T-helper 17 cell (primary cell): ENCODE data around the gene STYXL1. TPM values are rescaled to one million over a fixed set of nuclear protein-coding genes. Genes with fewer than 3 reads are reported as not detected.
A peak's percentile ranks its signal among the peaks of the same experiment; 100 is the strongest.
"Not testable (repeated sequence)": the region's sequence is repeated elsewhere in the genome, so short reads cannot be mapped to it uniquely, and the experiment has no call there.

Experiments used
- ATAC-seq: fragments of 150-1000 bp; cut with Tn5 transposase; 2 replicates; pipeline ENCODE4 v1.10.0; 2021; ENCODE audit warnings: mild to moderate bottlenecking, moderate library complexity
- DNase-seq, 3 donors: peaks; one replicate each; pipeline versions ENCODE4 v3.0.0 to v3.0.0-alpha.2; 2020 to 2021
- H3K9me3 ChIP-seq: one replicate; pipeline ENCODE4 v1.7.0; 2013; ENCODE audit warnings: low read length, mild to moderate bottlenecking; ENCODE audit not compliant: control insufficient read depth, poor library complexity, severe bottlenecking
- H3K27ac Mint-ChIP-seq: one replicate; pipeline ENCODE4 v1.8.0; 2022; ENCODE audit warnings: mild to moderate bottlenecking, moderate library complexity, mixed read lengths
- H3K27me3 Mint-ChIP-seq: one replicate; pipeline ENCODE4 v1.8.0; 2022; ENCODE audit warnings: mixed read lengths
- H3K36me3 Mint-ChIP-seq: one replicate; pipeline ENCODE4 v1.8.0; 2022; ENCODE audit warnings: low read depth, mixed read lengths
- H3K4me1 Mint-ChIP-seq: one replicate; pipeline ENCODE4 v1.8.0; 2022; ENCODE audit warnings: mild to moderate bottlenecking, mixed read lengths
- H3K4me3 Mint-ChIP-seq: one replicate; pipeline ENCODE4 v1.8.0; 2022; ENCODE audit warnings: mild to moderate bottlenecking, moderate library complexity, mixed read lengths
- total RNA-seq, 4 donors: library from RNA in 2 of 4; stranded (reverse) in 2 of 4; gene quantifications; one replicate each; pipeline ENCODE4 v1.2.3 and lab custom pipeline; 2022 to 2026

STYXL1 gene
- total RNA-seq, 2 donors from 2014 or later: 9.0 to 16.5 TPM

DNA sequence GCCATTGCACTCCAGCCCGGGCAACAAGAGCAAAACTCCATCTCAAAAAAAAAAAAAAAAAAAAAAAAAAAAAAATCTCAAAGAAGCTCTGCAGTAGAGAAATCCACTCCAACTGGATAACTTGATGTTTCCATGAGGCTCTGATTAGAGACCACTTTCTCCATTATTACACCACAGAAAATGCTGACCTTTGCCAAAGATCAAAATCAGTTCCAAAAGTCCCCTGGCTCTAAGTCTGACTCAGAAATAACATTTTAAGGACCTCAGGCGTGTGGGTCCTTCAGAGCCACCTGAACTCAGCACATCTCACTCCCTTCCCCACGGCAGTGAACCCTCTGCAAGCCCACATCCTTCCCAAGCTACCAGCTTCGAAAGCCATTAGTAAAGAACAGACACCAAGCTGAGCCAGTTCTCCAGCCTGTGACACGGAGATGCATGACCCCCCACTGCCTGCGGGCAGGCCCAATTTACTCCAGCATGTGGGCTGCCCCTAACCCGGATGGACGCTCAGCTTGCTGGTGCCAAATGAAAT is 39.6 kb downstream of the STYXL1 start:
- ATAC-seq: no peak
- no peak for DNase-seq
- no peaks in the 10 kb centered on the region for H3K27me3 Mint-ChIP-seq
- no peak overlapping the region for H3K4me3 Mint-ChIP-seq
- H3K9me3 ChIP-seq: no peaks in the 10 kb centered on the region
- H3K27ac Mint-ChIP-seq: peak overlapping the region; percentile 90
- H3K4me1 Mint-ChIP-seq: peaks cover 28% of the 10 kb centered on the region
- H3K36me3 Mint-ChIP-seq: peaks cover 2% of the 10 kb centered on the region

DNA sequence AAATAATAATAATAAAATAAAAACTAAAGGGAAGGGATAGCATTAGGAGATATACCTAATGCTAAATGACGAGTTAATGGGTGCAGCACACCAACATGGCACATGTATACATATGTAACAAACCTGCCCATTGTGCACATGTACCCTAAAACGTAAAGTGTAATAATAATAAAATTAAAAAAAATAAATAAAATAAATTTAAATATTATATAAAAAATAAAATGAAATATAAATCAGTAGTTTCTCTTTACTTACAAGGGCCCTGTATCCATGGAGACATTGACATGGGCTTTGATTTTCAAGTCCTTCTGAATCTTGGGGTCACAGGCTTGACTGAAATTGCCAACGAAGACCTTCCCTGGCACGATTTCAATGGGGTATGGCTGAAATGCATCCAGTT is 42.8 kb downstream of the STYXL1 start:
- H3K4me3 Mint-ChIP-seq, H3K27ac Mint-ChIP-seq, H3K36me3 Mint-ChIP-seq, ATAC-seq, DNase-seq, H3K27me3 Mint-ChIP-seq, H3K9me3 ChIP-seq: not testable (repeated sequence)
- H3K4me1 Mint-ChIP-seq: peaks cover 21% of the 10 kb centered on the region

DNA sequence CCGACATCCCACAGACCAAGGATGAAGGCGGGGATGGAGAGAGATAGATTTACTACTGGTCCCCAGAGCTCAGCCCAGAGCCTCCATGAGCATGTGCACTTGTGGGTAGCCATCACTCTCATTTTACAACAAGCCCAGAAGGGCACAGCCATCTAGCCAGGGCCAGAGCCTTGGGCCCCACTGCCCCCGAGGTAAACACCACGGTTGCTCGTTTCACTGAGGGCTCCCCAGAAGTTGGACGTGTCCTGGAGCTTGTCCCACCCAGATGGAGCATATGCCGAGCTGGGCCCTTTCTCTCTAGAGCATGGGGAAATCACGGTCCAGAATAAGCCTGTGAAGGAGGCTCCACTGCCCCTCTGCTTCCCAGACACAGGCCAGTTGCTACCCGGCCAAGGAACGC is 44.4 kb downstream of the STYXL1 start:
- H3K9me3 ChIP-seq: no peaks in the 10 kb centered on the region
- ATAC-seq (no peak), DNase-seq (no peak)
- H3K36me3 Mint-ChIP-seq: peaks cover 7% of the 10 kb centered on the region
- H3K4me1 Mint-ChIP-seq: peaks cover 9% of the 10 kb centered on the region
- no peaks in the 10 kb centered on the region for H3K27me3 Mint-ChIP-seq
- no peak overlapping the region for H3K27ac Mint-ChIP-seq
- H3K4me3 Mint-ChIP-seq: no peak overlapping the region

DNA sequence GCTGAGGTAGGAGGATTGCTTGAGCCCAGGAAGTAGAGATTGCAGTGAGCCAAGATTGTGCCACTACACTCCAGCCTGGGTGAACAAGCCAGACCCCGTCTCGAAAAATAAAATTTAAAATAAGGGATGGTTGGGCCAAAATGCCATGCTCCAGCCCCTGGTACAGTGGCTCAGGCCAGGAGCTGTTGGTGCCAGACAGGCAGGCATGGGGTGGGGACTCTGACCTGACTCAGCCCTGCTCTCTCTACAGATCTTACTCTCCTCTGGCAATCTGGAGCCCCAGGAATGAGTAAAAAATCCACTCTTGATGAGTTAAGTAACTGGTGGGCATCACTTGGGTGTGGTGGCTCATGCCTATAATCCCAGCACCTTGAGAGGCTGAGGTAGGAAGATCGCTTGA is 45.0 kb downstream of the STYXL1 start:
- Mint-ChIP-seq H3K27me3 (no peaks in the 10 kb centered on the region), H3K36me3 (peaks cover 7% of the 10 kb centered on the region), H3K4me1 (peaks cover 6% of the 10 kb centered on the region), H3K27ac (no peak overlapping the region), H3K4me3 (no peak overlapping the region)
- DNase-seq (no peak), ATAC-seq (no peak)
- H3K9me3 ChIP-seq: no peaks in the 10 kb centered on the region

DNA sequence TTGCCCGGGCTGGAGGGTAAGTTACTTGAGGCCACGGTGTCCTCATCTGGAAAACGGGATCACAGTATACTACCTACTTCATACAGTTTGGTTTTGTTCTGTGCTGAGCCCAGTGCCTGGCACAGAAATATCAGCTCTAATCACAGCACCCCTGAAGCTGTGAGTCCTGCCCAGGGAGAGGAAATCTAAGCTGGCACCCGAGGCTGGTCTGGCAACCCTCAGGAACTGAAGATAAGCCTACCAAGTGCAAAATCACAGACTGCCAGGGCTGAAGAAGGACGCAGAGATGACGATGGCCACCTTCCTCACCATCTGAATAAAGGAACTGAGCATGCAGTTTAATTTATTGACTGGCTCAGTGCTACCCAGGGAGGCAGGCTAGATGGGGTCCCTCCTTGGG is 45.7 kb downstream of the STYXL1 start:
- DNase-seq (no peak), ATAC-seq (no peak)
- no peak overlapping the region for H3K4me3 Mint-ChIP-seq
- H3K27ac Mint-ChIP-seq: no peak overlapping the region
- no peaks in the 10 kb centered on the region for H3K27me3 Mint-ChIP-seq
- H3K9me3 ChIP-seq: no peaks in the 10 kb centered on the region
- H3K4me1 Mint-ChIP-seq: peaks cover 11% of the 10 kb centered on the region
- peaks cover 7% of the 10 kb centered on the region for H3K36me3 Mint-ChIP-seq

DNA sequence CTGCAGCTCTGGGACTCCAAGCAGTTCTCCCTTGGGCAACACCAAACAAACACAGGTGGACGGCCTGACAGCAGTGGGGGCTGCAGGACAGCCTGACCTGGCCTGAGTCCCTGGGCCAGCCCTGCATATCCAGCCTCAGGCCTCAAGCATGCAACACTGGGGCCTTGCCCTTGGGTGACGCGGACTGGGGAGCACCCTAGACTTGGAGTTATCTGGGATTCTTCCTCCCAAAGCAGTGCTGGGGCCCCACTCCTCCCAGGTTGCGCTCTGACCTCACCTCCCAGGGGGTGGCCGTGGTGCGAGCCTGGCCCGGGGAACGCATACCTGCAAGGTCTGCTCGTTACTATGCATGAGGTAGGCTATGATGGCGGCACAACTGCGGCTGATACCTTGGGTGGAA is 47.2 kb downstream of the STYXL1 start:
- Mint-ChIP-seq H3K27me3 (no peaks in the 10 kb centered on the region), H3K4me1 (peaks cover 18% of the 10 kb centered on the region), H3K36me3 (peaks cover 9% of the 10 kb centered on the region), H3K27ac (no peak overlapping the region), H3K4me3 (no peak overlapping the region)
- H3K9me3 ChIP-seq: no peaks in the 10 kb centered on the region
- DNase-seq (no peak), ATAC-seq (no peak)

DNA sequence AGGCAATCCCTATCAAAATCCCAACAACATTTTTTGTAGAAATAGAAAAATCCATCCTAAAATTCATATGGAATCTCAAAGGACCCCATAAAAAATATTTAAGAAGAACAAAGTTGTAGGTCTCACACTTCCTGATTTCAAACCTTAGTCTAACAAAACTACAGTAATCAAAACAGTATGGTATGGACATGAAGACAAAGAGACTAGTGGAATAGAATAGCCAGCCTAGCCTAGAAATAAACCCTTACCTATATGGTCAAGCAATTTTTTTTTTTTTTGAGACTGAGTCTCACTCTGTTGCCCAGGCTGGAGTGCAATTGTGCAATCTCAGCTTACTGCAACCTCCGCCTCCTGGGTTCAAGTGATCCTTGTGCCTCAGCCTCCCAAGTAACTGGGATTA is 49.8 kb downstream of the STYXL1 start:
- Mint-ChIP-seq H3K36me3 (peaks cover 7% of the 10 kb centered on the region), H3K4me1 (peaks cover 24% of the 10 kb centered on the region), H3K27me3 (no peaks in the 10 kb centered on the region), H3K4me3 (no peak overlapping the region), H3K27ac (peak overlapping the region; percentile 76)
- H3K9me3 ChIP-seq: no peaks in the 10 kb centered on the region
- DNase-seq (no peak), ATAC-seq (no peak)

DNA sequence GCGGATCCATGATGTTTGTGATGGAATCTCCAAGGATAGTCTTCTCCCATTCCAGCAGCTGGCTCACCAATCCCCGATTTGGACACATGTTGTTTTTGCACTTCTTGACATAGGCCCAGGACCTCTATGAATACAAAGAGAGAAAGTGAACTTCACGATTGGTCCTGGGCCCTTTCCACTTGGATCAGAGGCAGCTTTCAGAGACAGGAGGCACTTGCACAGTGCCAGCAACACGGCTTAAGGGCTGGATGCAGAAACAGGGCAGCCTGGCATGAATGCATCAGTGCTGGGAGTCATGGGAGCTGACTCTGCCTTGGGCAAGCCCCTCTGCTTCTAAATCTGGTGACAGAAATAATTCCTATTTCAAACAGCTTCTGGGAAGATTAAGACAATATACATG is 51.3 kb downstream of the STYXL1 start:
- no peak for ATAC-seq
- H3K4me3 Mint-ChIP-seq: no peak overlapping the region
- DNase-seq: no peak
- H3K9me3 ChIP-seq: no peaks in the 10 kb centered on the region
- peaks cover 26% of the 10 kb centered on the region for H3K4me1 Mint-ChIP-seq
- peak overlapping the region; percentile 76 for H3K27ac Mint-ChIP-seq
- no peaks in the 10 kb centered on the region for H3K27me3 Mint-ChIP-seq
- peaks cover 6% of the 10 kb centered on the region for H3K36me3 Mint-ChIP-seq

DNA sequence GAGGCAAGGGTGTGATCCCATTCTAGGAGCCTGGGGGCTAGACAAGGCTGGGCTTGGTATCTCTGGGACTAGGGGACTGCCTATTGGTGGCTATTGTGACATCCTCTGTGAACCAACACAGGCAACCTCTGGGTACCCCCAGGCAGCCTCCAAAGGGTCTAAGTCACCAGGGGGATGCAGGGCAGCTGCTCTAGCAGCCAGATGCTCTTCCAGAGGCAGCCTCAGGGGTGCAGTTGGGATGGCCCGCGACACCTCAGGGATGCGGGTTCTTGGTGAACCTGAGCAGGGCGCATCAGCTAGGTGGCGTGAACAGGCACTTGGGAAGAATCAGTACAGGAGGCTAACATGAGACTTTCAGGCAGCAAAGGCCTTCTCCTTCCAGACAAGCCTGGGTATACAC is 51.8 kb downstream of the STYXL1 start:
- no peak overlapping the region for H3K27ac Mint-ChIP-seq

DNA sequence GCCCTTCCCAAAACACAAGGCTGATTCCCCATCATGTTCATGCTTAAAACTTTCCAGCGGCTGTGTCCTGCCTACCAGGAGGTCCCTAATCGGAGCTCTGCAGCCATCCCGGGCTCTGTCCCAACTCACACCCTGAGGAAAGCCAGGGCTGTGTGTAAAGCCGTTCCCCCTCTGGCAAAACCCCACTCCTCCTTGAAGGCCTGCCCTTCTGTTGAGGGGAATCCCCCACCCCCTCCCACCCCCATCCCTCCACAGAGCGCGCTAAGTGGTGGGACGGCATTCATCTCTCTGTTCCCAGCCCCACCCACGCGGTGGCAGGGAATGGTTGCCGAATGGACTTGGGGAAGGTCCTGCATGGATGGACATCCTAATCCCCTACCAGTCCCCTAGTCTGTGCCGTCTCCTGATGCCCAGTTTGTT is 52.7 kb downstream of the STYXL1 start:
- DNase-seq: no peak
- ATAC-seq: no peak
- no peak overlapping the region for H3K27ac Mint-ChIP-seq
- peak overlapping the region; percentile 88 for H3K4me3 Mint-ChIP-seq
- H3K9me3 ChIP-seq: no peaks in the 10 kb centered on the region
- peaks cover 34% of the 10 kb centered on the region for H3K4me1 Mint-ChIP-seq
- H3K27me3 Mint-ChIP-seq: no peaks in the 10 kb centered on the region
- peaks cover 6% of the 10 kb centered on the region for H3K36me3 Mint-ChIP-seq

More for the DNA sequence above, 51.8 kb downstream of the STYXL1 start:
- ATAC-seq (no peak), DNase-seq (no peak)
- H3K4me3 Mint-ChIP-seq: peak overlapping the region; percentile 28
- no peaks in the 10 kb centered on the region for H3K27me3 Mint-ChIP-seq
- no peaks in the 10 kb centered on the region for H3K9me3 ChIP-seq
- peaks cover 6% of the 10 kb centered on the region for H3K36me3 Mint-ChIP-seq
- H3K4me1 Mint-ChIP-seq: peaks cover 27% of the 10 kb centered on the region

DNA sequence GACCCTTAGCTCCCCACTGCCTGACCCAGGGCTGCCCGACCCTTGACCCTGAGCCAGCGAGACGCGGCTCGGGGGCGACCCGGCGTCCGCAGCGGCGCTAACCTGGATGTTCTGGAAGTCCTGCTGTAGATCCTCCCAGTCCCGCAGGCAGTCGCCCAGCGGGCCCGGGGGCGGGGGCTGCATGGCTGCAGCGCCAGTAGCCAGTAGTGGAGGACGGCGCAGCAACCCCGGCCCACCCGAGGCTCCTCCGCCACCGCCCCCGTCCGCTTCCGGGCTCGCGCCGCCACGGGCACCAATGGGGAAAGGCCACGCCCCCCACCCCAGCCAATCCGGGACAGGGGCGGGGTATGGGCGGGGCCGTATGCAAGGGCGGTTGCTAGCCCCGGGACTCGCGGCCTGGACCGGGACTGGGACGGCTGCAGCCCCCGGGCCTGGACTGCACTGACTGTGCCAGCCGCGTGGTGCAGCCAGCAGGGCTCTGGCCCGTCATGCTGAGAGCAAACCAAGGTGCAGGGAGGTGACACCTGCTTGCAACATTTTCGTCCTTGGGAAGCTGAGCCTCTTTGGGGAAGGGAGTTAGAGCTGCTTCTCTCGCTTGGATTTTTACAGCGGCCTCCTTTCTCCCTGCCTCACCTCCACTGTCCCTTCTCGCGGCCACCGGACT is 53.3 kb downstream of the STYXL1 start, which contains the start of gene TMEM120A:
TSS of gene TMEM120A (minus strand) at position 208 of the 664 bp plus-strand sequence. CDS start at position 183, 25 bp downstream.
- peaks cover 6% of the 10 kb centered on the region for H3K36me3 Mint-ChIP-seq
- DNase-seq (peak; percentile 90 to 97 (median 95)), ATAC-seq (peak; percentile 99)
- H3K27ac Mint-ChIP-seq: peak within 1 kb of the TSS; percentile 74
- no peaks in the 10 kb centered on the region for H3K9me3 ChIP-seq
- peaks cover 39% of the 10 kb centered on the region for H3K4me1 Mint-ChIP-seq
- H3K27me3 Mint-ChIP-seq: no peaks in the 10 kb centered on the region
- peak within 1 kb of the TSS; percentile 88 for H3K4me3 Mint-ChIP-seq

DNA sequence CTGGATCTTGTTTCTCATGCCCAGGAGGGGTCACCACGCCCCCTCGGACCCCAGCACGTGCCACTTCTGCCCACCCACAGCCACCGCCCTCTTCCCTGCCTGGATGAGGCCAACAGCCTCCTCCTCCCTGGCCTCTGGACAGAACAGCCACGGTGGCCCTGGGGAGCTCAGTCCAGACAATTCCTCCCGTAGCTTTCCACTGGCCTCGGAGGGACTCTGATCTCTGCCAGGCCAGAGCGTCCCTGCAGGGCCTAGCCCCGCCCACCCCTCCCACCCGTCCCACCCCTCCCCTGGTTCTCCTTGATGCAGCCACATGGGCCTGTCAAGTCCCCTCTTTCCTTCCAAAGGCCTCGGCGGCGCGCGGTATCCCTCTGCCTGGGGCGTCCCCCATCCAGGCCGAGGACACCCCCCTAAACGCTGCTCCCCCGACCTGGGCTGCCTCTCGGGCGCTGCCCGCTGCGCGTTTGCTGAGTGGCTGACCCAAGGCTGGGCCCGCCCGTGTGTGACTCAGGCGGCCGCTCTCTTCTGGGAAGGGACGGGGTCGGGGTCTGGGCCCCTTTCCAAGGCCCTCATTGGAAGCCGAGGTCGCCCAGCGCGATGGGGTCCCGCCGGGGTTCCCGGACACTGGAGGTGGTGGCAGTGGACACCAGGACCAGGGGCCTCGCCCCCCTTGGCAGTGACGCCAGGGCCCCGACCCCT is 54.0 kb downstream of the STYXL1 start:
- ATAC-seq (peak; percentile 5), DNase-seq (peak in 1 of 3 donors; percentile 24)
- H3K27me3 Mint-ChIP-seq: no peaks in the 10 kb centered on the region
- peaks cover 3% of the 10 kb centered on the region for H3K36me3 Mint-ChIP-seq
- peaks cover 40% of the 10 kb centered on the region for H3K4me1 Mint-ChIP-seq
- peak overlapping the region; percentile 88 for H3K4me3 Mint-ChIP-seq
- H3K27ac Mint-ChIP-seq: peak overlapping the region; percentile 74
- no peaks in the 10 kb centered on the region for H3K9me3 ChIP-seq

DNA sequence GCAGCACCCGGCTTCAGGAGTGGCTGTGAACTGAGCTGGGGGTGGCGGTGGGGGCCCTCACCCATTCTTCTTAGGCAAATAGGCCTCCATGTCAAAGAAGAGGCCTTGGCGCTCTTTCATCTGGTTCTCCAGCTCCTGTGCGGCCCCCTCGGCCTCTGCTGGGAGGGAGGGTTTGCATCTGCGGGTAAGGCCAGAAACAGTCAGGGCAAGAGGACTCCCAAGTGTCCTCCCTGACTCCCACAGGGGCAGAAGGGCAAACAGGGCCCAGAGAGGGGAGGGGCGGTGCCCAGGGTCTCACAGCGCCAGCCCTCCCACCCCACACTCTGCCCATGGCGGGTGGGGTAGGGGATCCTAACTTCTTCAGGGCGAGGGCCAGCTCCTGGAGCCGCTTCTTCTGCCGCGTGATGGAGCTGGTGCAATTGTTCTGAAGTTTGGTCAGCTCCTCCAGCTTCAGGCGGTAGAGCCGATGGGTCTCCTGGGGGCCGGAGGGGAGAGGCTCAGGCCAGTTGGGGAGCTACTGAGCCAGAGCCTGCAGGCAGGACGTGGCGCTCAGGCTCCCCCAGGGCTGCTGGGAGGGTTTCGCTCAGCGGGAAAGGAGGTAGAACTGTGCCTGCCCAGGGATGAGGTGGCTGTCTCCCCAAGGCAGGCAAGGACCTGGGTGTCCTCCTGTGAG is 55.6 kb downstream of the STYXL1 start:
- ATAC-seq (no peak), DNase-seq (no peak)
- H3K4me3 Mint-ChIP-seq: peak overlapping the region; percentile 88
- no peaks in the 10 kb centered on the region for H3K9me3 ChIP-seq
- peaks cover 3% of the 10 kb centered on the region for H3K36me3 Mint-ChIP-seq
- H3K27me3 Mint-ChIP-seq: no peaks in the 10 kb centered on the region
- H3K27ac Mint-ChIP-seq: peak overlapping the region; percentile 39
- peaks cover 37% of the 10 kb centered on the region for H3K4me1 Mint-ChIP-seq
